GM12892 (cell line): ENCODE data around the gene YY2. TPM values are rescaled to one million over a fixed set of nuclear protein-coding genes. Genes with fewer than 3 reads are reported as not detected.
A peak's percentile ranks its signal among the peaks of the same experiment; 100 is the strongest.
"Not testable (repeated sequence)": the region's sequence is repeated elsewhere in the genome, so short reads cannot be mapped to it uniquely, and the experiment has no call there.

Experiments used
- DNase-seq: peaks from one replicate; pipeline ENCODE4 v3.0.0; 2011; ENCODE audit not compliant: insufficient read length
- FAIRE-seq: peaks from 2 replicates; lab custom pipeline; 2011; peaks lifted over from hg19 to GRCh38; lab: Jason Lieb, UNC
- POLR2A ChIP-seq: IDR thresholded peaks from 2 replicates; pipeline ENCODE4 v1.6.1; 2011; ENCODE audit warnings: low read depth, low read length, control low read depth
- POLR2AphosphoS5 ChIP-seq: IDR thresholded peaks from 2 replicates; pipeline ENCODE4 v1.6.1; 2011; ENCODE audit warnings: low read depth, low read length, control low read depth
- TAF1 ChIP-seq: IDR thresholded peaks from 2 replicates; pipeline ENCODE4 v1.6.1; 2011; ENCODE audit warnings: low read depth, mild to moderate bottlenecking, control low read depth, low read length, borderline replicate concordance
- polyA plus RNA-seq: library from polyadenylated mRNA; unstranded; fragments of >200 nt; gene quantifications from one replicate; pipeline ENCODE4 v1.2.1, GENCODE V29; 2012; ENCODE audit warnings: missing spikeins, inconsistent platforms; ENCODE audit not compliant: missing spikeins

Gene YY2
- 1.1 TPM for polyA plus RNA-seq

DNA sequence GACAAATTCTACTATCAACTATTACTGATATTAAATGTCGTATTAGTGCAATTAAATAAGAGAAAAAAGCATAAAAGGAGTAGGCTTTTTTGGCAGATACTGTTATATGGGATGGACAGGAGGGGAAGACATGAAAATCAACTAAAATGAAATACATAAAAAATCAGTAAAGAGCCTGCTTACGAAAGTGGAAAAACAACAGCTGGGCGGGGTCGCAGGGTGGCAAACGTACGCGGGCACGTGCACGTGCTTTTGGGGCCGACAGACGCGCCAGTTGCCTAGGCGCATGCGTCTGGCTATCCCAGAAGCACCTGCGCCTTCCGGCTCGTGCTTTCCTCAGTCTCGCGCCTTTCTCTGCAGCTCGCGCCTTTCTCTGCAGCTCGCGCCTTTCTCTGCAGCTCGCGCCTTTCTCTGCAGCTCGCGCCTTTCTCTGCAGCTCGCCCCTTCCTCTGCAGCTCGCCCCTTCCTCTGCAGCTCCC, at the start of gene YY2:
Gene YY2 (plus strand): TSS at position 51 of the 479 bp plus-strand sequence. CDS start 498 bp downstream, outside the sequence.
- FAIRE-seq: no peak

DNA sequence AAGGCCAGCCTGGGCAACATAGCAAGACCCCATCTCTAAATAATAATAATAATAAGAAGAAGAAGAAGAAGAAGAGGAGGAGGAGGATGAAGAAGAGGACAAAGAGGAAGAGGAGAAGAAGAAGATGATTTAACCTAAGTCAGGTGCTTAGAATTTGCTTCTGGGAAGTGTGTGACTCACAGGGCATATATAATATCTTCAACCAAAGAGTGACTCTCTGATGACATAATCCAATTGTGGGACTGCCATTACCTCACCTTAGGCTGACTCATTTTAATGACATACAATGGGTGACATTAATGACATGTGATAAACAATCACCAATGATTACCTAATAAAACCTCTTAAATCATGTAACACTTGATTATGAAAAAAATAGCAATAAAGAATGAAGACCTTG, 49.1 kb upstream of the YY2 start:
- no peak for FAIRE-seq
- no peak for TF ChIP-seq TAF1
- TF ChIP-seq POLR2AphosphoS5: no peak
- no peak for TF ChIP-seq POLR2A
- DNase-seq: no peak

More for the DNA sequence above, at the start of gene YY2:
- no peak for DNase-seq
- TF ChIP-seq POLR2AphosphoS5 (no peak), TAF1 (no peak), POLR2A (no peak)

DNA sequence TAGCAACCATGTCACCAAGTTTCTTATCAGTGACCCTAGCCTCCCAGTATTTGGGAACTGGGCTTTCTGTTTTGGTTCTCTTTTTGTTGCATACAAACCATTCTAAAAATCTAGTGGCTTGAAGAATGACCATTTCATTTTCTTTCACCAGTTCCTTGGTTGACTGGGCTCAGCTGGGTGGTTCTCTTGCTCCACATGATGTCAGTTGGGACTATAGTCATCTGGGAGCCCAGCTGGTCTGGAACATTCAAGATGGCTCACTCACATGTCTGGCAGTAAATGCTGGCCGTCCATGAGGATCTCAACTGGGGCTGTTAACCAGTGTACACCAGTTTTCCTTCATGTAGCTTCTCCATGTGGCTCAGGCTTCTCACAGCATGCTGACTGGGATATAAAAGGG, 44.0 kb upstream of the YY2 start:
- FAIRE-seq (no peak), DNase-seq (no peak)
- TF ChIP-seq POLR2AphosphoS5: no peak
- no peak for TF ChIP-seq TAF1
- TF ChIP-seq POLR2A: no peak

DNA sequence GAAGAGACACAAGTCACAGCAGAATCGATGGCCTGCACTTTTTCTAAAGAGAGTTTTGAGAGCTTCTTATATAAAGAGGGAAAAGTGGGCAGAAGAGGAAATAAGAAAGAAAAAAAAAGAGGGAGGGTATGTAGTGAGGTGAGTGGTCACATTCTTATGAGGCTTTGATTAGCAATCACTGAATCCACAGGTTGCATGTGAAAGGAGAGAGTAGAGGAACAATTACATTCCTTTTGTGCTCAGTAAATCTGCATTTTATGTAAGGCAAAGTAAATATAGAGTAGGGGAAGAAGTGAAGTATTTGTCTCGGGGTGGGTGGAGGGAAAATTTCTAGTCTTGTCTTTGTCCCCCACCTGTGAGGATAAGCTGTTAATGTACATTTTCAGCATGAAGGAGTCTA, 43.2 kb upstream of the YY2 start:
- TF ChIP-seq POLR2AphosphoS5 (no peak), POLR2A (no peak), TAF1 (no peak)
- DNase-seq (no peak), FAIRE-seq (no peak)

DNA sequence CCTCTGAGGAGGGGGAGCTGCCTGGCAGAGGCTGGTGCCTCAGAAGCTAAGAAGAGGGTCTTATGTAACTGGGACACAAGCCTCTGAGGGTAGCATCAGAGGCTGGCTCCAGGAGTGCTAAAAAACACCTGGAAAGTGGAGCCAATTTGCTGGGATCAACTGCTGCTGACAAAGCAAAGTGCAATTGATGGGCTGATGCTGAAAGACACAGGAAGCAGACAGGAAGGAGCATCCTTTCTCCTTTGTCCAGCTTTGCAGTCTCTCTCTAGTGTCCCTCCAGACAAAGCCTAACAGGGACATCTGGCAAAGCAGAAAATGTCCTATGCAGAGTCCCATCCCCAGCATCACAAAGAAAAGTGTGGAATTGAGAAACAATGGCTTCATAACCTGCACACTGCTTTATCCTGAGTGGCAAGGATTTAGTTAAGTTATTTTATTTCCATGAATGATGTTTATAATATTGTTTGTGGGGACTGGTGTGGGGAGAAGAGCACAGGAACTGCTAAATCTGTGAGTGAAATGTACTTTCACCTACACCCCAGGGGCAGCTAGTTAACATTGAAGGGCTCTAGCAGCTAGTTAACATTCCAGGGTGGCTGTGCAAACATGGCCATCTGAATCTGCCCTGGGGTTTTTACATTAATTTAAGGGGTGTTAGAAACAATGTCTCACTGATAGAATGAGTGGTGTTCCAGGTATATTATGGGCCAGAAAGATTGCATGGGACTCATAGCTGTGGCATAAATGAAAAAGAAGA, 42.0 kb upstream of the YY2 start:
- no peak for TF ChIP-seq POLR2AphosphoS5
- no peak for TF ChIP-seq TAF1
- no peak for TF ChIP-seq POLR2A
- DNase-seq (no peak), FAIRE-seq (no peak)

DNA sequence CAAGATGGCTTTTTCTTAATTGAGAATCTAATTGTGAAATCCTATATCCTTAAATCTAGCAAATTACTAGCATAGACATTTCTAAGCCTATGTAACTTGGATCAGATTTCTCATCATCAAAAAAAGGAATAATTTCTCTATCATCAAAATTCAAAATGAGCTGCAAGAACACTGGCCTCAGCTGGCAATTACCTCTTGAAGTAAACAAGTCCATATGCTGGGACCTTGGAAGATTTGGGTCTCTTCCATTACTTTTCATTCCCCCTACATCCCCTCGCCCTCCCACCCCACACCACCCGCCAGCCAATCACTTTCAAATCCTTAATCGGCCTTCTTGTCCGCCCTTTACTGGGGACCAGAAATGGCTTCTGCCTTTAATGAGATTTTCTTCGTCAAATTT, 39.7 kb upstream of the YY2 start:
- no peak for FAIRE-seq
- TF ChIP-seq TAF1 (no peak), POLR2AphosphoS5 (no peak), POLR2A (no peak)
- DNase-seq: no peak

DNA sequence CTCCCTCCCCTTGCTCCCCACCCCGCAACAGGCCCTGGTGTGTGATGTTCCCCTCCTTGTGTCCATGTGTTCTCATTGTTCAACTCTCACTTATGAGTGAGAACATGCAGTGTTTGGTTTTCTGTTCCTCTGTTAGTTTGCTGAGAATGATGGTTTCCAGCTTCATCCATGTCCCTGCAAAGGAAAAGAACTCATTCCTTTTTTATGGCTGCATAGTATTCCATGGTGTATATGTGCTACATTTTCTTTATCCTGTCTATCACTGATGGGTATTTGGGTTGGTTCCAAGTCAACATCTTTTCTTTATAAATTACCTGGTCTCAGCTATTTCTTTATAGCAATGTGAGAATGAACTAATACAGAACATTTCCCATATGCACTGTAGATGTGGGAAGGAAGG, 35.6 kb upstream of the YY2 start:
- not testable (repeated sequence) for FAIRE-seq, DNase-seq

DNA sequence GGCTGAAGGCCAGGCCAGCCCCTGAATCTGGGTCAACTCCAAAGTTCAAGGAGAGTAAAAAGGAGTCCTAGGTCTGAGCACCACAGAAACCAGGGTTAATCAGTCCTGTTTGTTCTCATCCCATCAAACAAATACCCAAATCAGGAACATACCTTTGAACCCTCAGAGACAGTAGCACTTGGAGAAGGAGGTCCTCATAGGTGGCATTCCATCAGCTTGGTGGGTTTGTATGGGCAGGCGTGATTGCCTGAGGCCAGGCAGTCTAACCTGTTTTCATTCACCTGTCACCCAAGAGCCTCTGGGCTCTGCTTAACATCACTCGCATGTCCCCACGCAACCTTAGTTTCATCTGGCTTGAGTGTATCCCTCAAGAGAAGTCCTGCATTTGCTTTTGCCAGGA, 33.9 kb upstream of the YY2 start:
- DNase-seq: no peak
- TF ChIP-seq POLR2AphosphoS5 (no peak), TAF1 (no peak), POLR2A (no peak)
- FAIRE-seq: no peak

DNA sequence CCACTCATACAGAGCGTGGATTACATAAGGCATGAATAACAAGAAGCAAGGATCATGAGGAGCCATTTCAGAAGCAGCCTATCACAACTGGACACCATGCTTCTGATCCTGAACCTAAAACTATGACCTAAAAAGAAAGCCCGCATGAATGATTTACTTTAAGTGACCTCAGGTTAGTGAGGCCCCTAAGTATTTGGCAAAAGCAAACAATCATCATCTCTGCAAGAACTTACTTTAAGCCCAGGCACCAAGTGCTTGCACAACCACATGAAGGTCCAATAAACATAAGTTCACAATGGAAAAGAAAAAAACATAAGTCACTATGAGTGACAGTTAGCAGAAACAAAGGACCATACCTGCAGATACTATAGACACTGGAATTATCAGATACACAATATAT, 24.3 kb upstream of the YY2 start:
- DNase-seq: no peak
- no peak for FAIRE-seq
- no peak for TF ChIP-seq TAF1

DNA sequence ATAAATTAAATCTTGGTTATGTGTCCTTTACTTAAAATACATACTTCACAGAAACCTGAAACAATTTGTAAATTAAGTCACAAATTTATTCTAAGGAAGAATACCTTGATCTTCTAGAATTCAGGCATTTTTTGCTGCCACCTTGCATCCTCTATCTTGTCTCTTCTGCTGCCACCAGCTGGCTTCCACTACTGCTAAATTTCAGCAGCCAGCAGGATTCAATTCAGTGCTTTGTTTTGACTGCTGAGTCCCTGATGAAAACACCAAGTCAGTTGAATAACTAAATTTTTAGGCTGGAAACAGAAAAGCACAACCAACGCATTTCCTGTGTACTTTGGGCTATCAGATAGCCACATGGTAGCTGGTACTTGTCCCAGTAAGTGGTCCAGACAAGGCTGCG, 18.7 kb upstream of the YY2 start:
- FAIRE-seq (no peak), DNase-seq (no peak)
- TF ChIP-seq TAF1: no peak
- TF ChIP-seq POLR2A: no peak
- TF ChIP-seq POLR2AphosphoS5: no peak

DNA sequence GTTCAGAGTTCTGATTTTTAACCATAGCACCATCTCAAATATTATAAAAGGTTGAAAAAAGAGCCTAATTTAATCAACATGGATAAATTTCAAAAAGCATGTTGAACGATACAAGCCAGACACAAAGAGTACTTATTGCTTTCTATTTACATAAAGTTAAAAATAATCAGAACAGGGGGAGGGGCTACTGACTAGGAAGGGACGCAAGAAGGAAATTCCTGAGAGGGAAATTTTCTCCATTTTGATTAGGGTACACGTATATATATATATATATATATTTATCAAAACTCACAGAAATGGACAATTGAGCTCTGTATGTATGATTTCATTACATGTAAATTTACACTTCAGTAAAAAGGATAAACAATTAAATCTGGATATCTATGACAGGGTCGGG, 16.9 kb upstream of the YY2 start:
- DNase-seq (no peak), FAIRE-seq (no peak)
- no peak for TF ChIP-seq POLR2A
- no peak for TF ChIP-seq POLR2AphosphoS5
- TF ChIP-seq TAF1: no peak

DNA sequence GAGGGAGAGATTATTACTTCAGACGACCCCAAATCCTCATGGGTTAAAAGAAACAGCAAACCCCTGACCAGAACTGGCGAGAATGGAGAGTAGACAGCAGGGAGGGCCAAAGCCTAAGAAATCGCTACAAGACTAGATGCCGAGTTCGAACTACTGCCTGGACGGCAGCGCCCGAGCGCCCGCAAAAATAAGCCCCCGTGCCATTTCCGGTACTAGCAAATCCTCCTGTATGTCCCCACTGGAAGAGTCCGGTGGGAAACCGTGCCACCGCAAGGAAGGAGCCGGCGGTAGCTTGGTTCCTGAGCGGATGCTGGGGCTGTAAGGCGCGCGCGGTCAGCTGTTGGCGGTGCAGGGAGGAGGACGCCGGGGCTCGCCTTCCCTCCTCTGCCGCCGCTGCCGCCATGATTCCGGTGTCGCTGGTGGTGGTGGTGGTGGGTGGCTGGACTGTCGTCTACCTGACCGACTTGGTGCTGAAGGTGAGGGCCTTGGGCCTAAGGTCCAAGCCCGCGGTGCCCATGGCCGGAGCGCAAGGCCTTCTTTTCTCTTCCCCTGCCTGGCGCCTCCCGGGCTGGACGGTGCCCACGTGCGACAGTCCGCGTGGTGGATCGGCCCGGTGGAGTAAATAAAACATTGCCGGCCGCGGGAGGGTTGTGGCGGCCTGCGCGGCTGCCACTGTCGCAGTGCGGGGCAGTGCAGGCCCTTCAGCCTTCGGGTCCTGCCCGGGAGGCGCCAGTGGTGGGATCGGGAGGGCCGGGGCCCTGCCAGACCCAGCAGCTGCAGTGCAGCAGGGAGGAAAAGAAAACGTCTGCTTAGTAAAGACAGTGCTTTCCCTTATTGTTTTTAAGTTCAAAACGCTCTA, 16.2 kb upstream of the YY2 start, which contains the start of gene MBTPS2:
Gene MBTPS2 (plus strand): TSS at position 284 of the 859 bp plus-strand sequence. CDS start 118 bp downstream, at position 402.
- DNase-seq: peak; percentile 13
- peak; percentile 21 for FAIRE-seq
- TF ChIP-seq POLR2A (peak; percentile 70), POLR2AphosphoS5 (peak; percentile 71), TAF1 (peak; percentile 93)
